RWPE2 (cell line): Measurements from ENCODE around the gene APCDD1L.
"Not testable (repeated sequence)": the region's sequence is repeated elsewhere in the genome, so short reads cannot be mapped to it uniquely, and the experiment has no call there.

Source experiments
- ATAC-seq: fragments of 200-7000 bp; cut with Tn5 transposase; 3 replicates; pipeline ENCODE4 v1.9.1; 2021; ENCODE audit warnings: low read depth
- DNase-seq: peaks from one replicate; pipeline ENCODE4 v3.0.0-alpha.2; 2020; ENCODE audit warnings: low spot score
- H3K27ac ChIP-seq: fragments of 450-650 bp; 2 replicates; pipeline ENCODE4 v1.5.1; 2017; ENCODE audit warnings: mild to moderate bottlenecking; ENCODE audit not compliant: poor library complexity, severe bottlenecking
- H3K27me3 ChIP-seq: fragments of 250-450 bp; sonication (Bioruptor Pico); 2 replicates; pipeline ENCODE4 v1.5.1; 2021; ENCODE audit warnings: mild to moderate bottlenecking, moderate library complexity; ENCODE audit not compliant: insufficient read depth, poor library complexity, severe bottlenecking
- H3K36me3 ChIP-seq: fragments of 250-450 bp; sonication (Bioruptor Pico); 2 replicates; pipeline ENCODE4 v1.5.1; 2020; ENCODE audit warnings: low read depth, mild to moderate bottlenecking, moderate library complexity
- H3K4me1 ChIP-seq: fragments of 250-450 bp; sonication (Bioruptor Pico); 2 replicates; pipeline ENCODE4 v1.5.1; 2021; ENCODE audit warnings: mild to moderate bottlenecking, moderate library complexity; ENCODE audit not compliant: insufficient read depth, poor library complexity, severe bottlenecking
- H3K4me3 ChIP-seq: fragments of 250-450 bp; sonication (Bioruptor Pico); 2 replicates; pipeline ENCODE4 v1.5.1; 2021; ENCODE audit warnings: mild to moderate bottlenecking, moderate library complexity; ENCODE audit not compliant: severe bottlenecking
- H3K9me3 ChIP-seq: fragments of 250-450 bp; sonication (Bioruptor Pico); 2 replicates; pipeline ENCODE4 v1.5.1; 2021; ENCODE audit warnings: mild to moderate bottlenecking, moderate library complexity; ENCODE audit not compliant: severe bottlenecking
- CTCF ChIP-seq: fragments of 450-650 bp; IDR thresholded peaks from one replicate; pipeline ENCODE4 v1.5.1; 2017; ENCODE audit warnings: mild to moderate bottlenecking, moderate library complexity; ENCODE audit not compliant: poor library complexity, severe bottlenecking

The APCDD1L gene

GRCh38 chr20:58432186-58432954 lies 82.8 kb downstream of the APCDD1L start:
- peaks cover 60% of the 10 kb centered on the region for H3K36me3 ChIP-seq
- DNase-seq (no peak), ATAC-seq (no peak)
- H3K27ac ChIP-seq, result no peak overlapping the region
- H3K27me3 ChIP-seq, result no peaks in the 10 kb centered on the region
- H3K9me3 ChIP-seq, result no peaks in the 10 kb centered on the region
- H3K4me1 ChIP-seq, result no peaks in the 10 kb centered on the region
- TF ChIP-seq CTCF, result no peak
- no peak overlapping the region for H3K4me3 ChIP-seq

GRCh38 chr20:58431134-58431533 lies 84.1 kb downstream of the APCDD1L start:
- Histone ChIP-seq H3K27me3 (no peaks in the 10 kb centered on the region), H3K27ac (no peak overlapping the region), H3K4me3 (no peak overlapping the region), H3K4me1 (no peaks in the 10 kb centered on the region), H3K36me3 (peaks cover 58% of the 10 kb centered on the region), H3K9me3 (no peaks in the 10 kb centered on the region)
- no peak for TF ChIP-seq CTCF
- no peak for DNase-seq
- ATAC-seq, result no peak

GRCh38 chr20:58429303-58429702 lies 85.9 kb downstream of the APCDD1L start:
- DNase-seq (no peak), ATAC-seq (no peak)
- H3K4me3 ChIP-seq, result no peak overlapping the region
- H3K4me1 ChIP-seq, result no peaks in the 10 kb centered on the region
- no peak overlapping the region for H3K27ac ChIP-seq
- no peaks in the 10 kb centered on the region for H3K27me3 ChIP-seq
- no peaks in the 10 kb centered on the region for H3K9me3 ChIP-seq
- peaks cover 56% of the 10 kb centered on the region for H3K36me3 ChIP-seq
- no peak for TF ChIP-seq CTCF

- DNase-seq (no peak), ATAC-seq (no peak)
- H3K36me3 ChIP-seq, result peaks cover 62% of the 10 kb centered on the region
- no peak for TF ChIP-seq CTCF
- H3K4me3 ChIP-seq, result no peak overlapping the region
- H3K27ac ChIP-seq, result no peak overlapping the region
- no peaks in the 10 kb centered on the region for H3K9me3 ChIP-seq
- H3K27me3 ChIP-seq, result no peaks in the 10 kb centered on the region
- H3K4me1 ChIP-seq, result no peaks in the 10 kb centered on the region
Observed at GRCh38 chr20:58428364-58428763, 86.8 kb downstream of the APCDD1L start.

- H3K36me3 ChIP-seq, result peaks cover 66% of the 10 kb centered on the region
Observed at GRCh38 chr20:58427571-58427970, 87.6 kb downstream of the APCDD1L start.

More at GRCh38 chr20:58427571-58427970, 87.6 kb downstream of the APCDD1L start:
- H3K27me3 ChIP-seq, DNase-seq, H3K27ac ChIP-seq, ATAC-seq, H3K4me3 ChIP-seq, H3K9me3 ChIP-seq, H3K4me1 ChIP-seq: not testable (repeated sequence)
